Measurements from ENCODE around the gene PTGR3.

DNA sequence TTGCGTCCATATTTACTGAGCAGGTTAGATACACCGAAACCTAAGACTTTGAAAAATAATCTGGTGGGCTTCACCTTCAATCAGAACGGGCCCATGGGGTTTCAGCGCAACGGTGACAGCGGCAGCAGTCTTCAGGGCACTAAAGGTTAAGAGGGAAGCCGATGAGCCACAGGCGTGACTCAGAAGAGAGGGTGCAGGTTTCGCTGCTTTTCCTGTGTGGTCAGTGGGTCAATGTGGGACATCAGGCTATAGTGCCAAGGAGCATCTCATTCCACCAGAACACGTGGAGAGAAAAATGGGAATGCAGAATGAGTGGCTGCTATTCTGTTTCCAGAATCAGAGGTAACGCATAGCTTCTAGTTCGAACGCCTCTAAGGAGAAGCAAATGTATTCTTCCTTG, 8.9 kb downstream of the PTGR3 start:
- TF ChIP-seq, protein P1, sequence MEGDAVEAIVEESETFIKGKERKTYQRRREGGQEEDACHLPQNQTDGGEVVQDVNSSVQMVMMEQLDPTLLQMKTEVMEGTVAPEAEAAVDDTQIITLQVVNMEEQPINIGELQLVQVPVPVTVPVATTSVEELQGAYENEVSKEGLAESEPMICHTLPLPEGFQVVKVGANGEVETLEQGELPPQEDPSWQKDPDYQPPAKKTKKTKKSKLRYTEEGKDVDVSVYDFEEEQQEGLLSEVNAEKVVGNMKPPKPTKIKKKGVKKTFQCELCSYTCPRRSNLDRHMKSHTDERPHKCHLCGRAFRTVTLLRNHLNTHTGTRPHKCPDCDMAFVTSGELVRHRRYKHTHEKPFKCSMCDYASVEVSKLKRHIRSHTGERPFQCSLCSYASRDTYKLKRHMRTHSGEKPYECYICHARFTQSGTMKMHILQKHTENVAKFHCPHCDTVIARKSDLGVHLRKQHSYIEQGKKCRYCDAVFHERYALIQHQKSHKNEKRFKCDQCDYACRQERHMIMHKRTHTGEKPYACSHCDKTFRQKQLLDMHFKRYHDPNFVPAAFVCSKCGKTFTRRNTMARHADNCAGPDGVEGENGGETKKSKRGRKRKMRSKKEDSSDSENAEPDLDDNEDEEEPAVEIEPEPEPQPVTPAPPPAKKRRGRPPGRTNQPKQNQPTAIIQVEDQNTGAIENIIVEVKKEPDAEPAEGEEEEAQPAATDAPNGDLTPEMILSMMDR (IDR thresholded peaks at IDR 0.05) = no peak
- no peak for TF ChIP-seq POLR2AphosphoS5 (IDR thresholded peaks at IDR 0.05)
- TF ChIP-seq EP300 (IDR thresholded peaks at IDR 0.05) = no peak
- no peak for TF ChIP-seq POLR2A (IDR thresholded peaks at IDR 0.05; ENCODE audit: low read depth)

All from esophagus muscularis mucosa (tissue), 4 donors.